ENCODE data around the gene SGPL1. TPM values are rescaled to one million over a fixed set of nuclear protein-coding genes. Genes with fewer than 3 reads are reported as not detected.

SGPL1 gene, protein sequence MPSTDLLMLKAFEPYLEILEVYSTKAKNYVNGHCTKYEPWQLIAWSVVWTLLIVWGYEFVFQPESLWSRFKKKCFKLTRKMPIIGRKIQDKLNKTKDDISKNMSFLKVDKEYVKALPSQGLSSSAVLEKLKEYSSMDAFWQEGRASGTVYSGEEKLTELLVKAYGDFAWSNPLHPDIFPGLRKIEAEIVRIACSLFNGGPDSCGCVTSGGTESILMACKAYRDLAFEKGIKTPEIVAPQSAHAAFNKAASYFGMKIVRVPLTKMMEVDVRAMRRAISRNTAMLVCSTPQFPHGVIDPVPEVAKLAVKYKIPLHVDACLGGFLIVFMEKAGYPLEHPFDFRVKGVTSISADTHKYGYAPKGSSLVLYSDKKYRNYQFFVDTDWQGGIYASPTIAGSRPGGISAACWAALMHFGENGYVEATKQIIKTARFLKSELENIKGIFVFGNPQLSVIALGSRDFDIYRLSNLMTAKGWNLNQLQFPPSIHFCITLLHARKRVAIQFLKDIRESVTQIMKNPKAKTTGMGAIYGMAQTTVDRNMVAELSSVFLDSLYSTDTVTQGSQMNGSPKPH
- 26.1 to 32.5 TPM (median 27.9 TPM) in 5 replicates for total RNA-seq (2022; extraction: Qiagen RNA extraction)

DNA sequence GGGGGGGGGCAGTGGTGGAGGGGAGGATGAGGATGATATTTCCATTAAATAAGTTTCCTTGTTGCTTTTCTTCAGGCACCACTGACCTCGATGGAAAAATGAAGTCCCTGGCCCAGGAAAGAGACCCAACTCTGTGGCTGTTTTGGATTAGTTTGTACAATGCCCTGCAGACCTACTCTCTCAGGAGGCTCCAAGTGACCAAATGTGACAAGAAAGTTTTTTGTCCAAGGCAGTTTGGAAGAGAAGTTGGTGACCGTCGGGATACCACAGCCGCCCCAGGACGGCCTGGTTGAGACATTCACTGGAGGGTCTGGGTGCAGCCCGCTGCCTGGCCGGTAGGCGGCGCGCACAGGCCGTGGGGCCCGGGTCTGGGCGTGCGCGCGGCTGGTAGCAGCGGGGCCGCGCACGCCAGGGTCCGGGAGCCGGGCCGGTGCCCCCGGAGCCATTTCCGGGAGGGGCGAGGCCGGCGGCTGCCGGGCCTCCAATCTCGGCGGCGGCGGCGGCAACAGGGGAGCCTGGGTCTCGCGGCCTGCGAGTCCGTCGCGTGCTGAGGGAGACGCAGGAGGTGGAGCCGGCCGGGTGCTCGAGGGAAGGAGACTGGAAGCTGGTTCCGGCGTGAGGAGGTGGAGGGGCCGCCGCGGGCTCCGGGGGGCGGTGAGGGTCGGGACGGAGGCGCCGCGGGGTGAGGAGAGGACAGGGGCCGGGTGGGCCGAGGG is at the start of gene SGPL1:
TSS of gene SGPL1 (plus strand) at position 445 of the 716 bp plus-strand sequence. CDS start 906 bp downstream, outside the sequence.

DNA sequence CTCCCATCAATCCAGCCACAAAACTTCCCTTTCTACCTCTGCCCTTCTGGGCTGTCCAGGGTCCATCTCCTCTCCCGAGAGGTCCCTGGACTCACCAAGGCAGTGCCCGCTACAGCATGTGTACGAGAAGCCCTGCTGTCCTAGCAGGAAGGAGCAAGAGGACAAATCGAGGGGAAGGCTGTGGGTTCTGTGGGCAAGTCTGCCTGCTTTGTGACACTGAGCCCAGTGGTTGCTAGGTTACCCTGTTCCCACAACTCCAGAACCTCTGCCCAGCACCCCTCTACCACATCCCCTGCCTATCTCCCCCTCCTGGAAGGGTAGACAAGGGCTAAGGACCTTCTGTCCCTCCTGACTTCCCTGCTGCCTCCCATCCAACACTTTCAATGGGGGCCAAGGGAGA is 30.6 kb upstream of the SGPL1 start, which contains the start of gene TBATA:
TSS of gene TBATA (minus strand) at position 188 of the 400 bp plus-strand sequence. CDS start 1,998 bp downstream, outside the sequence.

DNA sequence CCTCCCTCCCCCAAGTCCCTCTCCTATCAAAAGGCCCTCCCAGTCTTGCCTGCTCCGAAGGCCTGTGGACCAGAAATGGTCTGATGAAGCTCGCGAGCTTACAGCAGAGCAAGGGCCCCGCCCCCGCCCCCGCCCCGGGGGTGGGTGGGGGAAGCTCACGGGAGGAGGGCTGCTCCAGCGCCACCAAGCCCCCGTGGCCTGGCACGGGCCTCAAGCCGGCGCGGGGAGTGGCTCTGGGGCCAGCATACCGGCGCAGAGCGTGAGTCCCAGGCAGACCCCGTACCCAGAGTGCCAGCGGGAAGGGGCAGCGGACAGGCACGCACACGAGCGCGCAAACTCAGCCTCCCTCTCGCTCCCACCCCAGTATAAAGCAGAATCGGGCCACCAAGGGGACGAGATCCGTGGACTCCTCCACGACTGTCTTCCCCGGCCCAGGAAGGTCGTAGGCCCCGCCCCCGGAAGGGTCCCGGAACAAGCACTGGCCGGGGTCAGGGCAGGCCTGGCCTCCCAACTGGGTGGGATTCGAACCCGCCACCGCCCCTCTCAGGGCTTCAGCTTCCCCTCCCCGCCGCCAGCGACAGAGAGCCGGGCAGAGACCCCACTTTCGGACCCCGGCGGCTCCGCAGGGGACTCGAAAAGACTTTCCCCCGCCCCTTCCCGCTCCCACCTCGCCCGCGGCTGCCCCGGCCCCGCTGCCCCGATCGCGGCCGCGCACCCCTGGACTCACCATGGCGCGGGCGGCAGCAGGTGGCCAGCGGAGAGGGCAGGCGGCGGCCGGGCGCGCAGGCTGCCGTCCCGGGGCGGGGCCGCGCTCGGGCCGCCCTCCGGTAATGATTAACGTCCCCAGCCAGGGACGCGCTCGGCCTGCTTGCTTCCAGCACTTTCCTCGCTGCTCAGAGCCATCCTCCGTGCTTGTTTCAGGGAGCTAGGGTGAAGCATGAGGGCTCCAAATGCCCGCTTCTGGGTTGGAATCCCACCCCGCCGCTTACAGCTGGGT is 72.4 kb downstream of the SGPL1 start, which contains the start of gene PCBD1:
TSS of gene PCBD1 (minus strand) at position 762 of the 997 bp plus-strand sequence. CDS start at position 730, 32 bp downstream.

Other genes with a start within 250 kb of the SGPL1 start
- not detected in 5 replicates for gene PRF1, start 213.2 kb upstream of the SGPL1 start, total RNA-seq (2022; extraction: Qiagen RNA extraction)
- 0.05 to 0.16 TPM (median 0.09 TPM) in 5 replicates for gene ADAMTS14, start 143.4 kb upstream of the SGPL1 start, total RNA-seq (2022; extraction: Qiagen RNA extraction)
- gene TBATA, start 30.6 kb upstream of the SGPL1 start, total RNA-seq (2022; extraction: Qiagen RNA extraction): not detected in 5 replicates
- gene PCBD1, start 72.6 kb downstream of the SGPL1 start, total RNA-seq (2022; extraction: Qiagen RNA extraction): 193 to 253 TPM (median 225 TPM) in 5 replicates

Data from A549 treated with Mapracorat at 1 μM for 4 hours (cell line).